PC-3 (cell line): ENCODE measurements around the gene ACADSB.

Source experiments
- EZH2 ChIP-seq: fragments of 300-600 bp; sonication (generic); IDR thresholded peaks from one replicate; pipeline ENCODE4 v1.6.1; 2017; ENCODE audit warnings: antibody characterized with exemption, mild to moderate bottlenecking, low read length; ENCODE audit not compliant: unreplicated experiment
- TF ChIP-seq, protein P1 (sequence below): fragments of 300-600 bp; sonication (generic); conservative IDR thresholded peaks from 2 replicates; pipeline ENCODE4 v1.5.1; 2017; ENCODE audit warnings: antibody characterized with exemption, low read depth, mild to moderate bottlenecking, low read length

DNA sequence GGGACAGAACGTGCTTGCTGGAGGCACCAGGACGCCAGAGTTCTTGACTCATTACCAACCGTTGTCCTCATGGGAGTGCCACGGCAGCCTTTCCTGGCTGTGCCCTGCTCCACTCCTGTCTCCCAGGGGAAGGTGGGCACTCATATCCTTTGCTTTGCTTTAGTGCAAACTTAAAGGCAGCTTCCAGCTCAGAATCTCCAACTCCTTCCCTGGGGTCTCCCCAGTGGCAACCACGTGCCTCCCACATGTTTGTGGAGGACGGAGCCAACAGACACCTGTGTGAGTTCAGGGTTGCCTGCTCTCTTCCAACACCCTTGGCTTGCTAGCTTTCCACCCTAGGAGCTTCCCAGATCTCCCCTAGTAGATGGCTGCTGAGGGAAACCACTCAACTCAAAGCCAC is 75.0 kb downstream of the ACADSB start:
- TF ChIP-seq, protein P1, sequence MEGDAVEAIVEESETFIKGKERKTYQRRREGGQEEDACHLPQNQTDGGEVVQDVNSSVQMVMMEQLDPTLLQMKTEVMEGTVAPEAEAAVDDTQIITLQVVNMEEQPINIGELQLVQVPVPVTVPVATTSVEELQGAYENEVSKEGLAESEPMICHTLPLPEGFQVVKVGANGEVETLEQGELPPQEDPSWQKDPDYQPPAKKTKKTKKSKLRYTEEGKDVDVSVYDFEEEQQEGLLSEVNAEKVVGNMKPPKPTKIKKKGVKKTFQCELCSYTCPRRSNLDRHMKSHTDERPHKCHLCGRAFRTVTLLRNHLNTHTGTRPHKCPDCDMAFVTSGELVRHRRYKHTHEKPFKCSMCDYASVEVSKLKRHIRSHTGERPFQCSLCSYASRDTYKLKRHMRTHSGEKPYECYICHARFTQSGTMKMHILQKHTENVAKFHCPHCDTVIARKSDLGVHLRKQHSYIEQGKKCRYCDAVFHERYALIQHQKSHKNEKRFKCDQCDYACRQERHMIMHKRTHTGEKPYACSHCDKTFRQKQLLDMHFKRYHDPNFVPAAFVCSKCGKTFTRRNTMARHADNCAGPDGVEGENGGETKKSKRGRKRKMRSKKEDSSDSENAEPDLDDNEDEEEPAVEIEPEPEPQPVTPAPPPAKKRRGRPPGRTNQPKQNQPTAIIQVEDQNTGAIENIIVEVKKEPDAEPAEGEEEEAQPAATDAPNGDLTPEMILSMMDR, result no peak
- no peak for TF ChIP-seq EZH2
